Measurements from ENCODE around the gene PGAP2.

PGAP2 gene

DNA sequence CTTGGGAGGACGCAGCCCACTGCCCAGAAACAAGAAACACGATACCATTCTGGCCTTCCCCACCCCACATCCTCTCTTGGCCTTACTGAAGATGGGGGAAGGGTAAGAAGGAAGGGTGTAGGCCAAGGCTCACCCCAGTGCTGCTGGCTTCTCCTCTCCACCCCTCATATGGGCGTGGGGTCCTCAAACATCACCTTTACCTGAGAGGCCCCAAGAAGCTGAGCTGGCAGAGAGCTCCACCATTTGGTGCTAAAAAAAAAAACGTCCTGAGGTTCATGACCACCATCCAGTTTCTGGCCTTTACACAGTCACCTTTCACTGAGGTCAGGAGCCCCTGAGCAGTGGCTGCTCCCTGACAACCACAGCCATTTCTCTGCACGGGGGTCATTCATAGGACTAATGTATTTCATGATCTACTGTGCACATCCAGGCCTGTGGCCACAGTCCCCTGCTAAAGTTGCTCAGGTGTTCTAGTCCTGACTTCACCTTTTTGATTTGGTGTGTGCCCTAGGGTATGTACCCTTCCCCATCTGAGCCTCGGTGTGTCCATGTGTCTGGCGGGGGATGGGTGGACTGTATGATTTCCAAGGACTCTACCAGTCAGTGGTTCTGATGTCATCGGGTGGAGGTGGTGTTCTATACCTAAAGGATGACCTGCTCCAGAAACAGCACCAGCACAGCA, 17.3 kb downstream of the PGAP2 start:
- Histone ChIP-seq H3K36me3 (peaks cover 60% of the 10 kb centered on the region), H3K4me3 (ENCODE audit: low read depth in 1 of 2, low read length in 1 of 2) (peak overlapping the region in 1 of 2 experiments; percentile 20), H3K27ac (peak overlapping the region; percentile 98), H3K4me1 (ENCODE audit: control insufficient read depth in 1 of 2, insufficient read depth in 1 of 2, low read depth in 1 of 2, low read length in 1 of 2) (peaks cover 65 to 69% of the 10 kb centered on the region in 2 experiments), H3K9me3 (no peaks in the 10 kb centered on the region), H3K27me3 (no peaks in the 10 kb centered on the region)
- TF ChIP-seq, protein P1, sequence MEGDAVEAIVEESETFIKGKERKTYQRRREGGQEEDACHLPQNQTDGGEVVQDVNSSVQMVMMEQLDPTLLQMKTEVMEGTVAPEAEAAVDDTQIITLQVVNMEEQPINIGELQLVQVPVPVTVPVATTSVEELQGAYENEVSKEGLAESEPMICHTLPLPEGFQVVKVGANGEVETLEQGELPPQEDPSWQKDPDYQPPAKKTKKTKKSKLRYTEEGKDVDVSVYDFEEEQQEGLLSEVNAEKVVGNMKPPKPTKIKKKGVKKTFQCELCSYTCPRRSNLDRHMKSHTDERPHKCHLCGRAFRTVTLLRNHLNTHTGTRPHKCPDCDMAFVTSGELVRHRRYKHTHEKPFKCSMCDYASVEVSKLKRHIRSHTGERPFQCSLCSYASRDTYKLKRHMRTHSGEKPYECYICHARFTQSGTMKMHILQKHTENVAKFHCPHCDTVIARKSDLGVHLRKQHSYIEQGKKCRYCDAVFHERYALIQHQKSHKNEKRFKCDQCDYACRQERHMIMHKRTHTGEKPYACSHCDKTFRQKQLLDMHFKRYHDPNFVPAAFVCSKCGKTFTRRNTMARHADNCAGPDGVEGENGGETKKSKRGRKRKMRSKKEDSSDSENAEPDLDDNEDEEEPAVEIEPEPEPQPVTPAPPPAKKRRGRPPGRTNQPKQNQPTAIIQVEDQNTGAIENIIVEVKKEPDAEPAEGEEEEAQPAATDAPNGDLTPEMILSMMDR (IDR thresholded peaks at IDR 0.05): no peak

DNA sequence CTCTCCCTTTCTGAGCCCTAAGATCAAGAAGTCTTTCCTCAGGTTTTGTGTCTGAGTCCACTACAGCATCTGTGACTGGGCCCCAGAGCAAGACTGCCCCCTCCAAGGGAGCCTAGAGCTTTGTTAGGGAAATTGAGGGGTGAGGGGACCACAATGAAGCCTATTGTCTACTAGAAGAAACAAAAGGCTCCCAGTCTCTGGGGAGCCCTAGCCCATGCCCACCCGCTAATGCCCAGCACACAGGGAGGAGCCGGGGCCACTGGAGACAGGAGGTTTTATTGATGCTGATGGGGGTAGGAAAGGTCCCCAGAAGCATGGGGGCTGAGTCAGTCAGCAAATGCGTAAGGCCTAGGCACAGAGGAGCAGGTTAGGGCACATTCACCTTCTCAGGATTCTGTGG, 18.4 kb downstream of the PGAP2 start:
- Histone ChIP-seq H3K4me1 (ENCODE audit: control insufficient read depth in 1 of 2, insufficient read depth in 1 of 2, low read depth in 1 of 2, low read length in 1 of 2) (peaks cover 76% of the 10 kb centered on the region in 2 experiments), H3K27ac (peak overlapping the region; percentile 98)
- TF ChIP-seq, protein P1 (IDR thresholded peaks at IDR 0.05): no peak

DNA sequence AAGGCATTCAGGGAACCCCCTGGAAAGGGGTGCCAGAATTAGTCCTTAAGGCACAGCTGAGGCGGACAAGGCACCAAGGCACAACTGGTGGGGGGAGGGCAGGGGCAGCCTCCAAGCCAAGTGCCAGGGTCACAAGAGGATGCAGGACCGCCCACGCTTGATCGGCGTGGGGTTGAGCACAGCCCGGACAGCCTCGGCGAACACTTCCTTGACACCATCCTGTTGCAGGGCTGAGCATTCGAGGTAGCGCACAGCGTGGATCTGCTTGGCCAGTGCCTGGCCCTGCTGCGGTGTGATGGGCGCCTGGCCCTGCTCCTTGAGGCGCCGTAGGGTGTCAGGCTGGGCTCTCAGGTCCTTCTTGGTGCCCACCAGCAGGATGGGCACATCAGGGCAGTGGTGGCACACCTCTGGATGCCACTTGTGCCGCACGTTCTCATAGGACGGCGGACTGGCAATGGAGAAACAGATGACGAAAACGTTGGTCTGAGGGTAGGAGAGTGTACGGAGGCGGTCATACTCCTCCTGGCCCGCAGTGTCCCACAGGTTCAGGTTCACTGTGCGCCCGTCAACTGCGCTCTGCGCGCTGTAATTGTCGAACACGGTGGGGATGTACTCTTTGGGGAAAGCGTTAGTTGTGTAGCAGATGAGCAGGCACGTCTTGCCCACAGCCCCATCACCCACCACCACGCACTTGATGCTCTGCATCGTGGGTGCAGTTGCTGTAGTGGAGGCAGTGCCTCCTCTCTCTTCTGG, 19.2 kb downstream of the PGAP2 start:
- peak overlapping the region; percentile 98 for H3K27ac ChIP-seq
- no peak overlapping the region for H3K4me3 ChIP-seq (ENCODE audit: low read depth in 1 of 2, low read length in 1 of 2)
- no peaks in the 10 kb centered on the region for H3K9me3 ChIP-seq
- TF ChIP-seq, protein P1 (IDR thresholded peaks at IDR 0.05): no peak
- H3K27me3 ChIP-seq: no peaks in the 10 kb centered on the region
- peaks cover 84 to 85% of the 10 kb centered on the region in 2 experiments for H3K4me1 ChIP-seq (ENCODE audit: control insufficient read depth in 1 of 2, insufficient read depth in 1 of 2, low read depth in 1 of 2, low read length in 1 of 2)
- H3K36me3 ChIP-seq: peaks cover 78% of the 10 kb centered on the region

More for the DNA sequence above, 18.4 kb downstream of the PGAP2 start:
- H3K4me3 ChIP-seq (ENCODE audit: low read depth in 1 of 2, low read length in 1 of 2): no peak overlapping the region
- H3K36me3 ChIP-seq: peaks cover 71% of the 10 kb centered on the region
- H3K27me3 ChIP-seq: no peaks in the 10 kb centered on the region
- H3K9me3 ChIP-seq: no peaks in the 10 kb centered on the region

DNA sequence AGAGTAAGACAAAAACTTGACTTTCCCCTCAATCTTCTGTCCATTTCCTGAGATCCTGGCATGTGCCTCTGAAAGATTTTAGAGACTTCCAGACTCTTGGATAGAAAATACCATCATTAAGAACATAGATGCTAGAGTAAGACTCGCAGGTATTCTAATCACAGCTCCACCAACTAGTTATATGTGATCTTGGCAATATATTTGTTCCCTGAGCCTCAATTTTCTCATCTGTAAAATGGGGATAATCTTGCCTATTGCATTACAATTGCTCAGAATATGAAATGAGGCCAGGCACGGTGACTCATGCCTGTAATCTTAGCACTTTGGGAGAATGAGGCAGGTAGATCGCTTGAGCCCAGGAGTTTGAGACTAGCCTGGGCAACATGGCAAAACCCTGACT, 21.7 kb downstream of the PGAP2 start:
- H3K9me3 ChIP-seq: no peaks in the 10 kb centered on the region
- peak overlapping the region; percentile 98 for H3K27ac ChIP-seq
- no peaks in the 10 kb centered on the region for H3K27me3 ChIP-seq
- H3K4me1 ChIP-seq (ENCODE audit: control insufficient read depth in 1 of 2, insufficient read depth in 1 of 2, low read depth in 1 of 2, low read length in 1 of 2): peaks cover 97 to 98% of the 10 kb centered on the region in 2 experiments
- TF ChIP-seq, protein P1 (IDR thresholded peaks at IDR 0.05): no peak
- peak overlapping the region; percentile 93 to 99 for H3K4me3 ChIP-seq (ENCODE audit: low read depth in 1 of 2, low read length in 1 of 2)
- H3K36me3 ChIP-seq: peaks cover 83% of the 10 kb centered on the region

DNA sequence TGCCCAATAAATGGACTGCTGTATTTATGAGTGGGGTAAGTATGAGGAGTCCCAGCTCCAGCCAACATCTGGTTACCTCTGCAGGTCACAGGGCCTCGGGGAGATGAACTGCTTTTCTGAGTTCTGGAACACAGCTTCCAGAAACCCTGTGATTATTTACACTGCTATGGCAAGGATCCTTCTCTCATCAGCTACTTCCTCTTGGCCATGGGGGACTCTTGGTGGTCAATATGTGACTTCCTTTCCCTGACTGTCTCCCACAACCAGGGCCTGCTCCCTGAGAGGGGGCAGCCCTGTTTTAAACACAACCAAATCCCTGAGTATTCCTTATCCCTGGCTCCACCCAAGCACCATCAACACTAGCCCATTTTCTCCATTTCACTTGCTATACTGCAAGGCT, 22.4 kb downstream of the PGAP2 start:
- Histone ChIP-seq H3K27ac (peak overlapping the region; percentile 98), H3K4me3 (ENCODE audit: low read depth in 1 of 2, low read length in 1 of 2) (peak overlapping the region; percentile 93 to 99), H3K9me3 (no peaks in the 10 kb centered on the region), H3K4me1 (ENCODE audit: control insufficient read depth in 1 of 2, insufficient read depth in 1 of 2, low read depth in 1 of 2, low read length in 1 of 2) (peaks cover 97 to 98% of the 10 kb centered on the region in 2 experiments), H3K36me3 (peaks cover 77% of the 10 kb centered on the region), H3K27me3 (no peaks in the 10 kb centered on the region)
- TF ChIP-seq, protein P1 (IDR thresholded peaks at IDR 0.05): no peak

All from neutrophil (primary cell).